ENCODE data around the gene FGD6. TPM values are rescaled to one million over a fixed set of nuclear protein-coding genes. Genes with fewer than 3 reads are reported as not detected.

FGD6 gene
- total and polyA plus RNA-seq, 2 of the 4 experiments (the other 2 are of a cell fraction) = 2.6 to 9.5 TPM

DNA sequence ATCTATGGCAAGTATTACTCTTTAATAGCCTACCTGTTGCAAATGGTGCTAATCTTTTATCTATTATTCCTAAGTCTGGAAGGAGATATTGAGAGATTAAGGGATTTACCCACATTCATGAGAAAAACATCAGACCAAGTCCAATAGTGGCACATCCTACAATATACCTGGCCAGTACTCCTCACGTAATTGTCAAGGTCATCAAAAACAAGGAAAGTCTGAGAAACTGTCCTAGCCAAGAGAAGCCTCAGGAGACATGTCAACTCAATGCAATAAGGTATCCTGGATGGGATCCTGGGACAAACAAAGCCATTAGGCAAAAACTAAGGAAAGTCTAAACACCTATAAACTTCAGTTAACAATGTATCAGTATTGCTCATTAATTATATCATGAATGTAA, 156.3 kb downstream of the FGD6 start:
- Histone ChIP-seq H3K9ac (ENCODE audit: low read depth, low read length) (no peak overlapping the region), H3K4me3 (ENCODE audit: insufficient read depth, low read depth, low read length) (no peak overlapping the region), H3K4me1 (ENCODE audit: control insufficient read depth, insufficient read depth, low read length) (no peaks in the 10 kb centered on the region), H2BK5ac (ENCODE audit: low read depth, low read length, poor library complexity, severe bottlenecking) (no peak overlapping the region), H2AK9ac (replicated peaks; ENCODE audit: low read depth, low read length, poor library complexity) (no peak overlapping the region), H3K23ac (ENCODE audit: low read depth, low read length) (no peak overlapping the region), H4K20me1 (ENCODE audit: insufficient read depth, low read length) (no peaks in the 10 kb centered on the region), H3K79me1 (ENCODE audit: low read depth in 1 of 2, low read length in 2 of 2) (peaks cover 0 to 4% of the 10 kb centered on the region in 2 experiments; a peak in 2 of 4 replicates), H2BK20ac (ENCODE audit: low read depth, low read length) (no peak overlapping the region), H3K4ac (ENCODE audit: low read depth, low read length) (no peak overlapping the region), H2AK5ac (ENCODE audit: low read depth, low read length) (no peak overlapping the region), H3K27ac (ENCODE audit: insufficient read depth, low read length) (no peak overlapping the region), H3K18ac (ENCODE audit: low read depth, low read length) (no peak overlapping the region), H2BK120ac (ENCODE audit: low read depth, low read length) (no peak overlapping the region), H3K27me3 (ENCODE audit: control insufficient read depth, insufficient read depth, low read length) (no peaks in the 10 kb centered on the region), H4K91ac (ENCODE audit: insufficient read depth, low read depth, low read length) (no peak overlapping the region), H2AFZ (replicated peaks; ENCODE audit: low read length, poor library complexity) (no peak overlapping the region), H4K5ac (ENCODE audit: low read depth, low read length) (no peak overlapping the region), H3K36me3 (ENCODE audit: control insufficient read depth, insufficient read depth, low read length) (peaks cover 20% of the 10 kb centered on the region), H4K8ac (ENCODE audit: low read depth in 2 of 2, low read length in 2 of 2) (no peak overlapping the region), H3K9me3 (ENCODE audit: control insufficient read depth, insufficient read depth, low read length) (no peaks in the 10 kb centered on the region), H3K4me2 (ENCODE audit: low read depth, low read length) (no peak overlapping the region), H2BK15ac (ENCODE audit: low read depth, low read length) (no peak overlapping the region), H3K56ac (ENCODE audit: extremely low read depth, insufficient read depth, low read length) (no peak overlapping the region), H3K9me1 (ENCODE audit: insufficient read depth, low read length) (no peaks in the 10 kb centered on the region), H3K14ac (replicated peaks; ENCODE audit: low read depth, low read length) (no peak overlapping the region)
- in situ Hi-C loops (cut with MboI; ENCODE audit: low sequenced_read_pairs) = no loop called here
- BruUV-seq (replicated peaks) = no TSS peak
- ChIA-PET POLR2A (ENCODE audit: unreplicated experiment) (no interaction called here), CTCF (no interaction called here)
- no CpG with 5 or more reads among the region's 1 CpG for WGBS, 2 experiments (ENCODE audit: extremely low coverage in 2 of 2, insufficient read length in 1 of 2)
- DNase-seq (no peak), ATAC-seq (ENCODE audit: low read depth) (no peak)
- dilution Hi-C loops (cut with HindIII; ENCODE audit: low sequenced_read_pairs, unreplicated experiment) = no loop called here
- intact Hi-C loops (cut with micrococcal nuclease) = loop anchor here (5.0 kb wide), 1 partner anchor 49 kb away; no protein-coding TSS in a partner anchor
- TF ChIP-seq CEBPB (IDR thresholded peaks at IDR 0.05; ENCODE audit: low read depth, low read length) (no peak), BHLHE40 (IDR thresholded peaks at IDR 0.05; ENCODE audit: low read depth, low read length) (no peak), MAFK (IDR thresholded peaks at IDR 0.05; ENCODE audit: low read depth, low read length) (no peak), CHD1 (IDR thresholded peaks at IDR 0.05; ENCODE audit: low read depth, low read length) (no peak), SMC3 (IDR thresholded peaks at IDR 0.05; ENCODE audit: low read depth, low read length) (no peak), RCOR1 (IDR thresholded peaks at IDR 0.05; ENCODE audit: insufficient replicate concordance, low read length) (no peak), NFE2L2 (IDR thresholded peaks at IDR 0.05; ENCODE audit: low read depth, low read length) (no peak), FOS (IDR thresholded peaks at IDR 0.05; ENCODE audit: low read depth, low read length) (no peak), MAZ (IDR thresholded peaks at IDR 0.05; ENCODE audit: borderline replicate concordance, low read depth, low read length) (no peak), RFX5 (IDR thresholded peaks at IDR 0.05; ENCODE audit: low read depth, low read length) (no peak)
- TF ChIP-seq, protein P1, sequence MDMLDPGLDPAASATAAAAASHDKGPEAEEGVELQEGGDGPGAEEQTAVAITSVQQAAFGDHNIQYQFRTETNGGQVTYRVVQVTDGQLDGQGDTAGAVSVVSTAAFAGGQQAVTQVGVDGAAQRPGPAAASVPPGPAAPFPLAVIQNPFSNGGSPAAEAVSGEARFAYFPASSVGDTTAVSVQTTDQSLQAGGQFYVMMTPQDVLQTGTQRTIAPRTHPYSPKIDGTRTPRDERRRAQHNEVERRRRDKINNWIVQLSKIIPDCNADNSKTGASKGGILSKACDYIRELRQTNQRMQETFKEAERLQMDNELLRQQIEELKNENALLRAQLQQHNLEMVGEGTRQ (IDR thresholded peaks at IDR 0.05; ENCODE audit: low read depth, low read length) = no peak

All from IMR-90 (cell line).